CD4-positive, alpha-beta memory T cell (primary cell): ENCODE results near the gene CLCN2. TPM values are rescaled to one million over a fixed set of nuclear protein-coding genes. Genes with fewer than 3 reads are reported as not detected.

Experiments
- CTCF ChIA-PET: fragments of 350-600 bp; sonication (Branson Sonifier 250); formaldehyde crosslinking; loops from one replicate; lab custom pipeline; 2021; ENCODE audit warnings: inconsistent platforms; ENCODE audit not compliant: partially characterized antibody; lab: Charles Lee
- POLR2A ChIA-PET: fragments of 350-600 bp; sonication (Branson Sonifier 250); formaldehyde crosslinking; loops from one replicate; lab custom pipeline; 2021; ENCODE audit not compliant: partially characterized antibody; lab: Charles Lee
- DNase-seq, 5 donors: peaks; one replicate each; pipeline versions ENCODE4 v3.0.0 to v3.0.0-alpha.2; 2020 to 2022; ENCODE audit warnings: mixed read lengths in 1 of 5
- H3K27ac ChIP-seq: one replicate; pipeline ENCODE4 v1.7.0; 2013; ENCODE audit warnings: low read depth, low read length
- H3K27me3 ChIP-seq: 2 replicates; pipeline ENCODE4 v1.7.0; 2013; ENCODE audit warnings: mild to moderate bottlenecking, low read length, moderate library complexity; ENCODE audit not compliant: insufficient read depth
- H3K36me3 ChIP-seq: 2 replicates; pipeline ENCODE4 v1.7.0; 2013; ENCODE audit warnings: mild to moderate bottlenecking, low read length, moderate library complexity; ENCODE audit not compliant: insufficient read depth
- H3K4me1 ChIP-seq: 2 replicates; pipeline ENCODE4 v1.7.0; 2013; ENCODE audit warnings: mild to moderate bottlenecking, low read length, moderate library complexity; ENCODE audit not compliant: insufficient read depth
- H3K4me3 ChIP-seq, 2 donors: one replicate each; pipeline ENCODE4 v1.7.0; 2013; ENCODE audit warnings: low read length in 2 of 2, mild to moderate bottlenecking in 1 of 2
- H3K9me3 ChIP-seq, 2 donors: one replicate each; pipeline ENCODE4 v1.7.0; 2013; ENCODE audit warnings: low read length in 2 of 2, control low read depth in 1 of 2; ENCODE audit not compliant: control insufficient read depth in 1 of 2
- H3K27ac Mint-ChIP-seq, 7 donors: one replicate each; pipeline ENCODE4 v1.8.0; 2020 to 2021; ENCODE audit warnings: mixed read lengths in 7 of 7, mild to moderate bottlenecking in 6 of 7, inconsistent platforms in 3 of 7, moderate library complexity in 3 of 7
- H3K27me3 Mint-ChIP-seq, 2 donors: one replicate each; pipeline ENCODE4 v1.8.0; 2020 to 2021; ENCODE audit warnings: mixed read lengths in 2 of 2
- H3K36me3 Mint-ChIP-seq, 2 donors: one replicate each; pipeline ENCODE4 v1.8.0; 2020 to 2021; ENCODE audit warnings: mixed read lengths in 2 of 2, inconsistent platforms in 1 of 2, mild to moderate bottlenecking in 1 of 2
- H3K4me1 Mint-ChIP-seq, 4 donors: one replicate each; pipeline ENCODE4 v1.8.0; 2020 to 2021; ENCODE audit warnings: mixed read lengths in 4 of 4, mild to moderate bottlenecking in 1 of 4
- H3K4me3 Mint-ChIP-seq, 8 donors: one replicate each; pipeline ENCODE4 v1.8.0; 2020 to 2021; ENCODE audit warnings: mixed read lengths in 8 of 8, mild to moderate bottlenecking in 7 of 8, moderate library complexity in 6 of 8, inconsistent platforms in 3 of 8
- H3K9me3 Mint-ChIP-seq, 8 donors: one replicate each; pipeline ENCODE4 v1.8.0; 2020 to 2021; ENCODE audit warnings: mixed read lengths in 8 of 8, mild to moderate bottlenecking in 5 of 8, inconsistent platforms in 3 of 8, moderate library complexity in 1 of 8
- intact Hi-C: fragments of 100-400 bp; cut with micrococcal nuclease; formaldehyde crosslinking; loops from one replicate; pipeline ENCODE4 v1.15.1; 2023
- polyA plus RNA-seq, 2 donors: library from polyadenylated mRNA; unstranded; fragments of 300-500 nt; fragmentation: Illumina TruSeq; gene quantifications; one replicate each; pipeline ENCODE4 v1.2.3, GENCODE V29; 2021
- total RNA-seq, 2 experiments: library from RNA; stranded (reverse); gene quantifications; one replicate each; pipeline ENCODE4 v1.2.3, GENCODE V29; 2021

Gene CLCN2
- total and polyA plus RNA-seq, 4 experiments from 2014 or later = 0.24 to 5.4 (median 2.1) TPM

- POLR2A ChIA-PET = no interaction called here
- peaks cover 24 to 54% of the 10 kb centered on the region in 2 donors for H3K36me3 Mint-ChIP-seq
Observed at GRCh38 chr3:184368116-184368515, 6.7 kb upstream of the CLCN2 start.

GRCh38 chr3:184366619-184367289, 5.3 kb upstream of the CLCN2 start:
- H3K4me3 ChIP-seq = no peak overlapping the region
- peaks cover 24 to 58% of the 10 kb centered on the region in 2 donors for H3K36me3 Mint-ChIP-seq
- H3K27me3 ChIP-seq = no peaks in the 10 kb centered on the region
- H3K4me1 Mint-ChIP-seq = peaks cover 17 to 46% (median 28%) of the 10 kb centered on the region in 4 donors
- no peak overlapping the region for H3K4me3 Mint-ChIP-seq
- no peak overlapping the region for H3K27ac ChIP-seq
- H3K4me1 ChIP-seq = peaks cover 12% of the 10 kb centered on the region
- no peaks in the 10 kb centered on the region for H3K27me3 Mint-ChIP-seq
- DNase-seq = no peak
- ChIA-PET CTCF (interaction anchor here (1.0 to 1.3 kb wide), 2 partner anchors 8 to 175 kb away, joined by 3 read pairs; no protein-coding TSS in a partner anchor), POLR2A (no interaction called here)
- peak overlapping the region in 2 of 7 donors; percentile 32 to 35 for H3K27ac Mint-ChIP-seq
- peaks cover 0 to 2% (median 0%) of the 10 kb centered on the region in 8 donors for H3K9me3 Mint-ChIP-seq
- peaks cover 16% of the 10 kb centered on the region for H3K36me3 ChIP-seq
- intact Hi-C loops = no loop called here
- no peaks in the 10 kb centered on the region for H3K9me3 ChIP-seq

More at GRCh38 chr3:184368116-184368515, 6.7 kb upstream of the CLCN2 start:
- Histone ChIP-seq H3K4me1 (peaks cover 12% of the 10 kb centered on the region), H3K36me3 (peaks cover 16% of the 10 kb centered on the region), H3K4me3 (no peak overlapping the region), H3K9me3 (no peaks in the 10 kb centered on the region), H3K27me3 (no peaks in the 10 kb centered on the region), H3K27ac (no peak overlapping the region)
- H3K9me3 Mint-ChIP-seq = peaks cover 0 to 2% (median 0%) of the 10 kb centered on the region in 8 donors
- H3K27me3 Mint-ChIP-seq = no peaks in the 10 kb centered on the region
- peak overlapping the region in 2 of 7 donors; percentile 5 to 73 for H3K27ac Mint-ChIP-seq
- no peak for DNase-seq
- CTCF ChIA-PET = interaction anchor here (0.8 to 6.4 kb wide), 4 partner anchors 8 to 174 kb away, joined by 3 to 93 read pairs (median 4); no protein-coding TSS in a partner anchor
- intact Hi-C loops = no loop called here
- no peak overlapping the region for H3K4me3 Mint-ChIP-seq
- H3K4me1 Mint-ChIP-seq = peaks cover 18 to 39% (median 28%) of the 10 kb centered on the region in 4 donors

GRCh38 chr3:184362668-184363546, 1.5 kb upstream of the CLCN2 start:
- intact Hi-C loops = loop anchor here (1.0 to 5.0 kb wide), 7 partner anchors 28 to 449 kb away; partner anchors contain the start of genes ABCF3, ALG3, EEF1AKMT4 and EIF4G1
- Mint-ChIP-seq H3K9me3 (peaks cover 0 to 2% (median 0%) of the 10 kb centered on the region in 8 donors), H3K27ac (peak overlapping the region; percentile 97 to 99 (median 98)), H3K4me3 (peak overlapping the region; percentile 97 to 100 (median 99)), H3K4me1 (peaks cover 16 to 42% (median 29%) of the 10 kb centered on the region in 4 donors), H3K36me3 (peaks cover 17 to 36% of the 10 kb centered on the region in 2 donors), H3K27me3 (no peaks in the 10 kb centered on the region)
- POLR2A ChIA-PET = interaction anchor here (1.0 to 2.3 kb wide), 15 partner anchors 9 to 229 kb away, joined by 3 to 10 read pairs (median 3); partner anchors contain the start of genes ABCF3, EEF1AKMT4, EIF2B5 and FAM131A
- no peaks in the 10 kb centered on the region for H3K27me3 ChIP-seq
- H3K27ac ChIP-seq = peak overlapping the region; percentile 75
- peaks cover 22% of the 10 kb centered on the region for H3K4me1 ChIP-seq
- H3K9me3 ChIP-seq = no peaks in the 10 kb centered on the region
- CTCF ChIA-PET = interaction anchor here (0.5 to 5.6 kb wide), 8 partner anchors 10 to 198 kb away, joined by 3 to 29 read pairs (median 4); partner anchors contain the start of genes EEF1AKMT4 and EPHB3
- peak overlapping the region; percentile 81 to 92 for H3K4me3 ChIP-seq
- H3K36me3 ChIP-seq = peaks cover 12% of the 10 kb centered on the region
- peak; percentile 91 to 94 (median 92) for DNase-seq

- Histone ChIP-seq H3K27ac (peak overlapping the region; percentile 75), H3K4me1 (peaks cover 22% of the 10 kb centered on the region), H3K4me3 (peak overlapping the region; percentile 81 to 92), H3K27me3 (no peaks in the 10 kb centered on the region), H3K36me3 (peaks cover 9% of the 10 kb centered on the region), H3K9me3 (no peaks in the 10 kb centered on the region)
- peak overlapping the region; percentile 90 to 99 (median 96) for H3K4me3 Mint-ChIP-seq
- H3K27ac Mint-ChIP-seq = peak overlapping the region; percentile 77 to 99 (median 94)
- intact Hi-C loops = loop anchor here (2.0 to 5.0 kb wide), 5 partner anchors 47 to 450 kb away; partner anchors contain the start of genes ABCF3, ALG3, EEF1AKMT4 and EIF4G1
- CTCF ChIA-PET = interaction anchor here (1.2 to 5.6 kb wide), 6 partner anchors 9 to 199 kb away, joined by 3 to 29 read pairs (median 4); partner anchors contain the start of genes EEF1AKMT4 and EPHB3
- no peaks in the 10 kb centered on the region for H3K27me3 Mint-ChIP-seq
- peaks cover 16 to 39% (median 26%) of the 10 kb centered on the region in 4 donors for H3K4me1 Mint-ChIP-seq
- POLR2A ChIA-PET = interaction anchor here (0.5 to 2.3 kb wide), 17 partner anchors 8 to 228 kb away, joined by 3 to 10 read pairs (median 4); partner anchors contain the start of genes ABCF3, AP2M1, EEF1AKMT4 and EIF2B5
- peaks cover 12 to 29% of the 10 kb centered on the region in 2 donors for H3K36me3 Mint-ChIP-seq
- peak; percentile 22 to 61 (median 32) for DNase-seq
- peaks cover 0 to 2% (median 0%) of the 10 kb centered on the region in 8 donors for H3K9me3 Mint-ChIP-seq
Observed at GRCh38 chr3:184361932-184362667, 695 bp upstream of the CLCN2 start.

GRCh38 chr3:184360929-184361531, 375 bp downstream of the CLCN2 start:
- Mint-ChIP-seq H3K27ac (peak overlapping the region in 6 of 7 donors; percentile 35 to 85 (median 66)), H3K9me3 (peaks cover 0 to 2% (median 0%) of the 10 kb centered on the region in 8 donors), H3K4me1 (peaks cover 13 to 39% (median 23%) of the 10 kb centered on the region in 4 donors), H3K27me3 (no peaks in the 10 kb centered on the region), H3K4me3 (peak overlapping the region; percentile 78 to 86 (median 84)), H3K36me3 (peaks cover 6 to 20% of the 10 kb centered on the region in 2 donors)
- H3K9me3 ChIP-seq = no peaks in the 10 kb centered on the region
- H3K4me3 ChIP-seq = peak overlapping the region; percentile 36 to 50
- peaks cover 2% of the 10 kb centered on the region for H3K36me3 ChIP-seq
- ChIA-PET POLR2A (interaction anchor here (0.9 to 2.3 kb wide), 6 partner anchors 8 to 226 kb away, joined by 3 to 10 read pairs (median 6); partner anchors contain the start of genes AP2M1, EIF2B5 and FAM131A), CTCF (interaction anchor here (0.9 to 5.6 kb wide), 7 partner anchors 8 to 181 kb away, joined by 3 to 29 read pairs (median 4); partner anchors contain the start of gene EEF1AKMT4)
- intact Hi-C loops = loop anchor here (5.0 kb wide), 3 partner anchors 56 to 451 kb away; partner anchors contain the start of genes ABCF3 and VPS8
- no peaks in the 10 kb centered on the region for H3K27me3 ChIP-seq
- peak overlapping the region; percentile 41 for H3K27ac ChIP-seq
- DNase-seq = no peak
- peaks cover 22% of the 10 kb centered on the region for H3K4me1 ChIP-seq
